GM12878 (cell line): ENCODE results near the gene MEGF11. TPM values are rescaled to one million over a fixed set of nuclear protein-coding genes. Genes with fewer than 3 reads are reported as not detected.

Experiments
- ATAC-seq: fragments of 200-7000 bp; cut with Tn5 transposase; 3 replicates; pipeline ENCODE4 v1.9.1; 2020; ENCODE audit warnings: mild to moderate bottlenecking, moderate library complexity
- BruUV-seq: library from RNA; stranded (reverse); fragments of 400-500 nt; replicated peaks from 2 replicates; lab custom pipeline; 2021; lab: Mats Ljungman, UMichigan
- CTCF ChIA-PET: fragments of 300-600 bp; sonication (Branson Sonifier 250); formaldehyde crosslinking; extraction: SDS; loops from one replicate; lab custom pipeline; 2021; ENCODE audit warnings: inconsistent platforms; lab: Yijun Ruan, JAX
- POLR2A ChIA-PET: fragments of 350-600 bp; formaldehyde crosslinking; extraction: SDS; loops from one replicate; lab custom pipeline; 2021; ENCODE audit warnings: inconsistent platforms; lab: Charles Lee
- RAD21 ChIA-PET: fragments of 300-600 bp; sonication (Branson Sonifier 250); formaldehyde crosslinking; loops from one replicate; lab custom pipeline; 2023; ENCODE audit warnings: antibody characterized with exemption; ENCODE audit not compliant: unreplicated experiment; lab: Charles Lee
- SMC1A ChIA-PET: fragments of 300-600 bp; sonication (Branson Sonifier 250); formaldehyde crosslinking; loops from one replicate; lab custom pipeline; 2023; ENCODE audit not compliant: unreplicated experiment, uncharacterized antibody; lab: Charles Lee
- DNase-seq: peaks from one replicate; pipeline ENCODE4 v3.0.0-alpha.2; 2011; ENCODE audit warnings: low read depth, low spot score
- FAIRE-seq: peaks from 3 replicates; lab custom pipeline; 2011; peaks lifted over from hg19 to GRCh38; lab: Jason Lieb, UNC
- H2AFZ ChIP-seq: 2 replicates; pipeline ENCODE4 v1.6.0; 2011; ENCODE audit warnings: low read depth, low read length, control low read depth; ENCODE audit not compliant: control insufficient read depth
- H3K27ac ChIP-seq: 2 replicates; pipeline ENCODE4 v1.5.1; 2011; ENCODE audit warnings: control low read depth; ENCODE audit not compliant: control insufficient read depth, insufficient read depth
- H3K27me3 ChIP-seq, 2 experiments: replicated peaks in 1 of 2; 2 replicates each; pipeline versions ENCODE4 v1.6.0 to v1.6.1; 2011; ENCODE audit warnings: low read length in 1 of 2; ENCODE audit not compliant: control insufficient read depth in 2 of 2, insufficient read depth in 2 of 2
- H3K36me3 ChIP-seq, 2 experiments: 2 replicates each; pipeline ENCODE4 v1.5.1; 2011; ENCODE audit warnings: low read length in 1 of 2; ENCODE audit not compliant: control insufficient read depth in 2 of 2, insufficient read depth in 2 of 2
- H3K4me1 ChIP-seq: 2 replicates; pipeline ENCODE4 v1.6.1; 2011; ENCODE audit warnings: mild to moderate bottlenecking, low read length, moderate library complexity, mixed read lengths; ENCODE audit not compliant: control insufficient read depth, insufficient read depth
- H3K4me2 ChIP-seq: 2 replicates; pipeline ENCODE4 v1.6.0; 2011; ENCODE audit warnings: control low read depth; ENCODE audit not compliant: control insufficient read depth, insufficient read depth
- H3K4me3 ChIP-seq: fragments of 200-600 bp; sonication (generic); 2 replicates; pipeline ENCODE4 v1.5.1; 2016
- H3K79me2 ChIP-seq: 2 replicates; pipeline ENCODE4 v1.6.0; 2011; ENCODE audit warnings: low read length; ENCODE audit not compliant: control insufficient read depth, insufficient read depth
- H3K9ac ChIP-seq: 2 replicates; pipeline ENCODE4 v1.8.0; 2011; ENCODE audit warnings: low read length, control low read depth, mixed read lengths; ENCODE audit not compliant: control insufficient read depth, insufficient read depth
- H3K9me3 ChIP-seq: replicated peaks from 3 replicates; pipeline ENCODE4 v1.5.1; 2011; ENCODE audit warnings: mild to moderate bottlenecking, low read length; ENCODE audit not compliant: control insufficient read depth, insufficient read depth
- H4K20me1 ChIP-seq: 2 replicates; pipeline ENCODE4 v1.6.0; 2011; ENCODE audit not compliant: control insufficient read depth, insufficient read depth
- ASH2L ChIP-seq: fragments of 300-600, 200-600 bp; sonication (generic); IDR thresholded peaks from 2 replicates; pipeline ENCODE4 v1.6.1; 2017; ENCODE audit warnings: low read depth, mild to moderate bottlenecking, borderline replicate concordance
- ATF3 ChIP-seq: IDR thresholded peaks from 2 replicates; pipeline ENCODE4 v1.6.1; 2011; ENCODE audit warnings: low read depth, mild to moderate bottlenecking, low read length, moderate library complexity, borderline replicate concordance; ENCODE audit errors: extremely low read depth
- ATF7 ChIP-seq: fragments of 450-650 bp; IDR thresholded peaks from 2 replicates; pipeline ENCODE4 v1.6.1; 2016; ENCODE audit warnings: low read depth, mild to moderate bottlenecking
- CEBPB ChIP-seq, 2 experiments: fragments of 150-350 bp in 1 of 2; IDR thresholded peaks; 2 replicates each; pipeline ENCODE4 v1.6.1; 2012 to 2014; ENCODE audit warnings: low read depth in 2 of 2, low read length in 2 of 2, borderline replicate concordance in 1 of 2, inconsistent platforms in 1 of 2
- FOXM1 ChIP-seq: IDR thresholded peaks from 2 replicates; pipeline ENCODE4 v1.6.1; 2012; ENCODE audit warnings: low read depth, mild to moderate bottlenecking, inconsistent platforms, low read length, moderate library complexity
- NBN ChIP-seq: fragments of 450-650 bp; IDR thresholded peaks from 2 replicates; pipeline ENCODE4 v1.6.1; 2016
- NR2C1 ChIP-seq: fragments of 450-650 bp; IDR thresholded peaks from 2 replicates; pipeline ENCODE4 v1.6.1; 2017; ENCODE audit warnings: antibody characterized with exemption, mild to moderate bottlenecking, moderate library complexity
- NR2C2 ChIP-seq: IDR thresholded peaks from 2 replicates; pipeline ENCODE4 v1.6.1; 2011; ENCODE audit warnings: borderline replicate concordance, low read depth; ENCODE audit not compliant: control insufficient read depth, insufficient read length
- RBBP5 ChIP-seq: fragments of 200-600 bp; sonication (generic); conservative IDR thresholded peaks from 2 replicates; pipeline ENCODE4 v1.6.1; 2016
- RELB ChIP-seq: fragments of 450-650 bp; IDR thresholded peaks from 2 replicates; pipeline ENCODE4 v1.6.1; 2017; ENCODE audit warnings: low read depth, mild to moderate bottlenecking, moderate library complexity
- SIX5 ChIP-seq: IDR thresholded peaks from 2 replicates; pipeline ENCODE4 v1.6.1; 2011; ENCODE audit warnings: mild to moderate bottlenecking, low read depth, low read length, moderate library complexity; ENCODE audit not compliant: severe bottlenecking
- SMC3 ChIP-seq: IDR thresholded peaks from 2 replicates; pipeline ENCODE4 v1.6.1; 2011; ENCODE audit warnings: low read length, improper control_type of control experiment, borderline replicate concordance
- STAT3 ChIP-seq: IDR thresholded peaks from 2 replicates; pipeline ENCODE4 v1.6.1; 2011; ENCODE audit warnings: low read depth, low read length, improper control_type of control experiment
- TARDBP ChIP-seq: IDR thresholded peaks from 2 replicates; pipeline ENCODE4 v1.6.1; 2016; ENCODE audit warnings: borderline replicate concordance
- YY1 ChIP-seq: IDR thresholded peaks from 2 replicates; pipeline ENCODE4 v1.6.1; 2011; ENCODE audit warnings: low read depth, mild to moderate bottlenecking, low read length
- ZBTB33 ChIP-seq: fragments of 450-650 bp; IDR thresholded peaks from 2 replicates; pipeline ENCODE4 v1.6.1; 2017; ENCODE audit warnings: mild to moderate bottlenecking
- ZNF592 ChIP-seq: fragments of 450-650 bp; IDR thresholded peaks from 2 replicates; pipeline ENCODE4 v1.6.1; 2017; ENCODE audit warnings: mild to moderate bottlenecking, moderate library complexity
- ZNF622 ChIP-seq: fragments of 450-650 bp; IDR thresholded peaks from 2 replicates; pipeline ENCODE4 v1.6.1; 2017; ENCODE audit warnings: mild to moderate bottlenecking, inconsistent platforms
- in situ Hi-C: fragments of 300-500 bp; cut with MboI; formaldehyde crosslinking; loops from 9 replicates; pipeline ENCODE4 v1.14.3; 2018; ENCODE audit warnings: mixed read lengths
- intact Hi-C: fragments of 100-400 bp; cut with micrococcal nuclease; formaldehyde crosslinking; loops from one replicate; pipeline ENCODE4 v1.14.2; 2022; ENCODE audit not compliant: unreplicated experiment
- polyA plus RNA-seq, 11 experiments: library from polyadenylated mRNA; depleted of rRNA in 4 of 11; unstranded in 6 of 11; stranded (reverse) in 5 of 11; fragments of >200 nt; fragmentation: Nextera tagmentation in 4 of 11; fragmentation: Illumina TruSeq in 1 of 11; extraction: Ambion mirVana in 4 of 11; extraction: Trizol in 1 of 11; gene quantifications; 1 replicate in 1 of 11; 2 replicates in 10 of 11; pipeline versions ENCODE4 v1.2.1 to v1.2.3, GENCODE V29; 2011 to 2016; ENCODE audit warnings: inconsistent platforms in 2 of 11, missing spikeins in 2 of 11, low read depth in 1 of 11
- total RNA-seq, 4 experiments: library from RNA; depleted of rRNA in 3 of 4; stranded (reverse); fragments of >200 nt in 3 of 4; fragmentation: Illumina TruSeq in 1 of 4; extraction: Trizol in 1 of 4; gene quantifications; 2 replicates each; pipeline versions ENCODE4 v1.2.1 to v1.2.3, GENCODE V29; 2013 to 2021

Gene MEGF11
- total and polyA plus RNA-seq, 10 of the 15 experiments (the other 5 are each of a cell fraction or from before 2014, with no cell fraction given) = 0.03 to 1.7 (median 0.49) TPM

GRCh38 chr15:65940618-65940909 lies 313.0 kb downstream of the MEGF11 start:
- no peak for DNase-seq
- H3K27me3 ChIP-seq = no peaks in the 10 kb centered on the region
- no peaks in the 10 kb centered on the region for H4K20me1 ChIP-seq
- no peaks in the 10 kb centered on the region for H3K4me1 ChIP-seq
- intact Hi-C loops = no loop called here
- TF ChIP-seq FOXM1 = no peak
- no peak for TF ChIP-seq STAT3
- TF ChIP-seq CEBPB (IDR thresholded peaks at IDR 0.05; ENCODE audit: borderline replicate concordance in 1 of 2, low read depth in 2 of 2, low read length in 2 of 2) = no peak
- TF ChIP-seq NR2C1 = no peak
- no peak for TF ChIP-seq SMC3
- no peak for TF ChIP-seq ASH2L
- TF ChIP-seq NR2C2 = no peak
- no peak for TF ChIP-seq ATF7
- TF ChIP-seq ZBTB33 = no peak
- TF ChIP-seq SIX5 = no peak
- no peak for TF ChIP-seq ZNF592
- no peak for TF ChIP-seq ATF3
- TF ChIP-seq YY1 = no peak
- no peak for TF ChIP-seq RELB
- TF ChIP-seq TARDBP = no peak
- no peak for TF ChIP-seq RBBP5
- TF ChIP-seq ZNF622 = no peak
- no peak for TF ChIP-seq NBN
- H3K4me2 ChIP-seq = no peak overlapping the region
- H3K79me2 ChIP-seq = no peaks in the 10 kb centered on the region
- in situ Hi-C loops = no loop called here
- ATAC-seq = no peak; the same call in 2 of the 3 replicates
- CTCF ChIA-PET = no interaction called here
- no peaks in the 10 kb centered on the region for H3K9me3 ChIP-seq
- RAD21 ChIA-PET = no interaction called here
- no peak overlapping the region for H3K4me3 ChIP-seq
- SMC1A ChIA-PET = no interaction called here
- H3K36me3 ChIP-seq = no peaks in the 10 kb centered on the region
- no peak for FAIRE-seq
- POLR2A ChIA-PET = no interaction called here
- BruUV-seq = no TSS peak
- no peak overlapping the region for H2AFZ ChIP-seq
- H3K27ac ChIP-seq = no peak overlapping the region
- H3K9ac ChIP-seq = no peak overlapping the region
